GM19035 (cell line): ENCODE measurements around the gene RAD51.

Experiments
- ATAC-seq: cut with Tn5 transposase; IDR thresholded peaks from one replicate; pipeline ENCODE4 v1.9.1; 2021; ENCODE audit not compliant: unreplicated experiment

RAD51 gene

DNA sequence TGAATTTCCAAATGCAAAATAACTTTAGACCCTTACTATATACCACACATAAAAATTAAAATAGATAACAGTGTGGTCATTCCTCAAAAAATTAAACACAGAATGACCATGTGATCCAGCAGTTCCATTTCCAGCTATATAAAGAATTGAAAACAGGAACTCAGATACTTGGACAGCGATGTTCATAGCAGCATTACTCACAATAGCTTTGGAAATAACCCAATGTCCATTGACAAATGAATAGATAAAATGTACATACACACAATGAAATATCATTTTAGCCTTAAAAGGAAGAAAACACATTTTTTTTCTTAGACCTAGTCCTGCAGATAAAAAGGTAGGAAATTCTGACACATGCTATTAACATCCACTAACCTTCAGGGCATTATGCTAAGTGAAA is 26.7 kb downstream of the RAD51 start:
- ATAC-seq, result no peak

DNA sequence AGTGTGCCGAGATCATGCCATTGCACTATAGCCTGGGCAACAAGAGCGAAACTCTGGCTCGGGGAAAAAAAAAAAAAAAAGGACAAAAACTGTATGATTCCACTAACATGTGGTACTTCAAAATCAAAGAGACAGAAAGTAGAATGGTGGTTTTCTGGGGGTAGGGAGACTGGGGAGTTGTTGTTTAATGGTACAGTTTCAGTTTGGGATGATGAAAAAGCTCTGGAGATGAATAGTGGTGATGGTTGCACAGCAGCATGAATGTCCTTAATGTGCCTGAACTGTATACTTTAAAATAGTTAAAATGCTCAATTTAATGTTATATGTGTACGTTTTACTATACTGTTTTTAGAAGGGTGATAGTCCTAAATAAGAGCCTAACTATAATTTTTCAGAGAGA is 27.4 kb downstream of the RAD51 start:
- ATAC-seq, result no peak

DNA sequence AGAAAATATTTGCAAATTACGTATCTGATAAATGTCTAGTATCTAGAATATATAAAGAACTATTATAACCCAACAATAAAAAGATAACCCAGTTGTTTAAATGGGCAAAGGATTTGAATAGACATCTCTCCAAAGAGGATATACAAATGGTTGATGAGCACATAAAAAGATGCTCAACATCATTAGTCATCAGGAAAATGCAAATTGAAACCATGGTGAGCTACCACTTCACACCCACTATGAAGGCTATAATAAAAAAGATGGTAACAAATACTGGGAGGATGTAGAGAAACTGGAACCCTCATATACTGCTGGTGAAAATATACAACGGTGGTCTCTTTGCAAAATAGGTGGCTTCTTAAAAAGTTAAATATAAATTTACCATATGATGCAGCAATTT is 28.0 kb downstream of the RAD51 start:
- no peak for ATAC-seq

DNA sequence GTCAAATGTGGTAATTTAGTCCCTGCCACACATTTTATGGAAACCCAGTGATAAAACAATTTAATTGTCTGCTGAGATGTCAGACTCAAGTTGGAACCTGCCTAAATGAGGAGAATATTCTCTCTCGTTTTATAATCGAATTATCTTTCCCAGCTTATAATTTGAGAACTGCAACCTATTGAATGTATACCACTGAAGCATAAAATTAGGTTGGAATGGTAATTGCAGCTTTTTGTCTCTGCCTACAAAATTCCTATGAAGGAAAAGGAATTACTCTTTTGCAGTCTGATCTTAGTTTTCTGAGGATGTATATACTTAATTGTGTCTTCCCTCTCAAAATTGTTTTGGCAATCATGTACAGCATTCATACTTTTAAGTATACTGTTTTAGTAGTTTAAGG is 28.9 kb downstream of the RAD51 start:
- no peak for ATAC-seq

DNA sequence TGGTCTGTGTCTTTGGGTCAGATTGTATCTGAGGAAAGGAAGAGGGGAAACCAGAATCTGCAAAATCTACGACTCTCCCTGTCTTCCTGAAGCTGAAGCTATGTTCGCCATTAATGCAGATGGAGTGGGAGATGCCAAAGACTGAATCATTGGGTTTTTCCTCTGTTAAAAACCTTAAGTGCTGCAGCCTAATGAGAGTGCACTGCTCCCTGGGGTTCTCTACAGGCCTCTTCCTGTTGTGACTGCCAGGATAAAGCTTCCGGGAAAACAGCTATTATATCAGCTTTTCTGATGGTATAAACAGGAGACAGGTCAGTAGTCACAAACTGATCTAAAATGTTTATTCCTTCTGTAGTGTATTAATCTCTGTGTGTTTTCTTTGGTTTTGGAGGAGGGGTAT is 36.1 kb downstream of the RAD51 start:
- no peak for ATAC-seq

DNA sequence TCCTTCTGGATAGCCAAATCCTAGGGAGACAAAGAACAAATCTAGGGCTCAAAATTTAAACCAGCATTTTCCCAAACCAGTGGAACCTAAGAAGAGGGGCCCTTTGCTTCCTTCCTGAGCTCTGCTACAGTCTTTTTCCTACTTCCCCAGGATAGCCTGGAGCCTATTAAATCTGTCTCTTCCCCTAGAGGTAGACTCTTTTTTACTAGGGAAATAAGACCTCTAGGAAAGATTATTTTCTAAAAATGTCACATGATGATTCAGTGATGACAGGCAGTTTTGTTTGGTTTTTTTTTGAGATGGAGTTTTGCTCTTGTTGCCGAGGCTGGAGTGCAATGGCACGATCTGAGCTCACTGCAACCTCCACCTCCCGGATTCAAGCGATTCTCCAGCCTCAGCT is 41.6 kb downstream of the RAD51 start:
- no peak for ATAC-seq

DNA sequence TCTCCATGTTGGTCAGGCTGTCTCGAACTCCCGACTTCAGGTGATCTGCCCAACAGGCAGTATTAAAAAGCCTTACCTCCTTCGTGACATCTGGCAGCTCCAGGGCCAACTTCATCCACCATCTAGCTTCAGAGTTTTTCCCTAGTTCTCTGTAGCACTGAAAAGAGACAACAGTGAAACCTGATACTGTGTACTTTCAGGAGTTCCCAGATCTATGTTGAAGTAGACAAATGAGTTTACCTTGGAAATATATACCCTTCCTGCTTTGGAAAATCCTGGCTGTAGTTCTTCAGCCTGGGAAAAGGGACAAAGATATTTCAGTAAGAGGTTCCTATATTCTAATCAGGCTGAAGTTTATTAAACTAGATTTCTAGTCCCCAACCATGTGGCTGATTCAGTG is 42.1 kb downstream of the RAD51 start:
- ATAC-seq, result no peak

DNA sequence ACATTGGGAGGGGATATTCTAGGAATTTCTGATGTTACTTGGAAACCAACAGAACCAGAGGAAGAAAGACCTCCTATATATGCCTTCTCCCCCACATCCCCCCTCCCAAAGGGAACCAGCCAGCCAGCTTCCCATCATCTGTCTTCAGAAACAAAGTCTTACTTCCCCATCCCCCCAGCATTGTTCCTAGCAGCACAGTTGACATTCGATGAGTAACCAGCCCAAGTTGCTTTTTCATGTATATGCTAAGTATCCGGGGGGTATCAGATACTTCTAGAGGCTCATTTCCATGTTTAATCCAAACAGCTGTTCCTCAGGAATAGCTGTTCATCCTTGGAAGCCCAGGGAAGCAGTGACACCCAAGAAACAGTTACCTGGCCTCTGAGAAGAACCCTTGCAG is 44.1 kb downstream of the RAD51 start:
- no peak for ATAC-seq

DNA sequence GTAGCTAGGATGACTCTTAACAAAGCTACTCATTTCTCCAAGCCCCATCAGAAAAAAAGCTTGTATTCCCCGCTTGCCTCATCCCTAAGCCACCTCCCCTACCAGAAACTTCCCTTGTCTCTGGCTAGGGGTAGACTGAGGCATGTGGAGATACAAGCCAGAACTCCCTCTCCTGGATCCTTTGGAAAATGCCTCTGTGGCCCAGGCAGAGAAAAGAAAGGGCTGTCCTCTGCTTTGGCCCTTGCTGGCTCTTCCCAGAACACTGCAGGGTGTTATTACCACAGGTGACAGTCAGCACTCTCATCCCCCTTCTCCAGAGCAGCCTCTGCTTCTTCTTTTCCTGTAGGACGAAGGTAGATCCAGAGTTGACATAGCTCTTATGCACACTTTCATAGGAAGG is 44.9 kb downstream of the RAD51 start:
- no peak for ATAC-seq

DNA sequence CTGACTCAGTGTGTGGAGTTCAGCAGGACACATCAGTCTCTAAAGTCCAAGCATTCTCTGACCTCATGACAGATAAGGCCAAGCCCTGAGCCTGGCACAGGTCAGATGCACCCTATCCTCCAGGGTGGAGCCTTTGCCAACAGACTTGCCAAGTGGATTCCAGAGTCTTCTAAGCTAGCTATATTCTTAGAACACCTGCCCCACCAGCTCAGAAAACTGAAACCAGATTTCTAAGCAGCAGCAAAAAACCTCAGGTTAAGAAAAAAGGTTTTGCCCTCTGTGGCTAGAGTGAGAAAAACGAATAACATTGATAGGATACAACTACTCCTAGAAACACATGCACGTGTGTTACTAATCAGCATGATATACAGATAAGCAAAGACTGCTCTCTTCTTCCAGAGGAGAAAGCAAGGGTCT is 48.5 kb downstream of the RAD51 start:
- no peak for ATAC-seq

DNA sequence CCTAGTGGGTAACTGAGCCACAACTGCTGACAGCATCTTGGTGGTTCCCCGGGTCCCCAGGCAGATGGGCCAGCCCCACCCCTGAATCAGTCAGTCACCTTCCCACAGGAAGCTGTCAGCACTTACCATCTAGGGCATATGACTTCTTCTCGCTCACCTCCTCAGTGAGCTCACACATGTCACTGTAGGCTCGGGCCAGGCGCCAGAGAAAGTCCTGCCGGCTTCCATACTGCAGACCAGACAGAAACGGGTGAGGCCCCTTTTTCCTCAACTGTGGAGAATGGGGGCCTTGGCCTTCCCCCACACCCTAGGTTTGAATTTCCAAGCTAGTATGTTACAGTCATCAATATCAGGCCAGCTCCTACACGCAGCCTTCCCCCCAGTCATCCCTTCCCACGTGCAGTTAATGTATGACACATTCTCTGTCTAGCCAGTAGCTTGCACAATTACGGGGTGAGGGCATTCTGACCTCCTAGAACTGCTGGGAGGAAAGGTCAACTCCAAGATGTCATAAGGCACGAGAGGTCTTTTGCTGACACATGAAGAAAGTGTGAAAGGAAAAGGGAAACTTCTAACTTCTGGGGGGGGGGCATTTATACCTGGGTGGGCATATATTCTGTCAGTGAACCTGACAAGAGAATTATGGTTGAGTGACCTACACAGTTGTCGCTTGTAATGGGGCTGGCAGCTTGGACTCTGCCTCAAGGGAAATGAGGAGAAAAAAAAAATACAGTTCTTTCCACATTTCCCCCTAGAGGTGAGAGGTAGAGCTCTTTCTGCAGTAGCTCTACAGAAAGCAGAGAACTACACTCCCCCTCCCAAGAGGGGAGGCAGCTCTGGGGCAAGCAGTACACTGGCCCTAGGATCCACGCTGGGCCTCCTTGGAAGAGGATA is 49.2 kb downstream of the RAD51 start:
- no peak for ATAC-seq

DNA sequence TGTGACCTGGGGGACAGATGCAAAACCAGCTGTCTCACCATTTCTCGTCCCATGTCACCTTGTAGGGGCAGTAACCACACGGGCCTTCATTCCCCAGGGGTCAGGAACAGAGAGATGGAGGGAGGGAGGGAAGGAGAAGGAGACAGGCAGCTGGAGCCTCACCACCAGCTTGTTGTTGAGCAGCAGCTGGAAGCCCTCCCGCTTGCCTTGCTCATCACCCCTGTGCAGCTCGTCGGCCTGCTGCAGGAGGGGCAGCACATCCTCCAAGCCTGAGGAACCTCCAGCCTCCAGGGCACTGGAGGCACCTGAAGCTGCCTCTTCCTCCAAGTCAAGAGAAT is 49.8 kb downstream of the RAD51 start:
- ATAC-seq, result no peak

DNA sequence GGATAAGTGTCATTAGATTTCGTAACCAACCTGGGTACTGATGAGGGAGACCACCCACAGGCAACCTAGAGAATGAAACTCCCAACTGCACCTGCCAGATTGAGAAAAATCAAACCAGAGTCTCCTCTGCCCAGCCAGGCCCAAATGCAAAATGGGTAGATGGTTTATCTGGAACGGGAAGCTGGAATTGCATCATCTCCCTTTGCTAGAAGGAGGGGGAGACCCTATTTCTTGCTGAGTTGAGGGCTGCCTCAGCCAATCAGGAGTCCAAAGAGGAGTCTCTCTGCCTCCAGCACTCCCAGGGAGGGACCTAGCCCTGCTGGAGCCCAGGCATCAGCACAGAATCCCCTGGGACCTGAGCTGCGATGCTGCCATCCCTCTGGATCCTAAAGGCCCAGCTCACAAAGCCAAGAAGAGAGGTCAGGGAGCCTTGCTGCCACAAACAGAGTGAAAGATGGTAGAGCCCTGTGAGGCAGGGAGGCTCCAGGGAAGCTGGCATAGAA is 52.0 kb downstream of the RAD51 start:
- ATAC-seq, result no peak

DNA sequence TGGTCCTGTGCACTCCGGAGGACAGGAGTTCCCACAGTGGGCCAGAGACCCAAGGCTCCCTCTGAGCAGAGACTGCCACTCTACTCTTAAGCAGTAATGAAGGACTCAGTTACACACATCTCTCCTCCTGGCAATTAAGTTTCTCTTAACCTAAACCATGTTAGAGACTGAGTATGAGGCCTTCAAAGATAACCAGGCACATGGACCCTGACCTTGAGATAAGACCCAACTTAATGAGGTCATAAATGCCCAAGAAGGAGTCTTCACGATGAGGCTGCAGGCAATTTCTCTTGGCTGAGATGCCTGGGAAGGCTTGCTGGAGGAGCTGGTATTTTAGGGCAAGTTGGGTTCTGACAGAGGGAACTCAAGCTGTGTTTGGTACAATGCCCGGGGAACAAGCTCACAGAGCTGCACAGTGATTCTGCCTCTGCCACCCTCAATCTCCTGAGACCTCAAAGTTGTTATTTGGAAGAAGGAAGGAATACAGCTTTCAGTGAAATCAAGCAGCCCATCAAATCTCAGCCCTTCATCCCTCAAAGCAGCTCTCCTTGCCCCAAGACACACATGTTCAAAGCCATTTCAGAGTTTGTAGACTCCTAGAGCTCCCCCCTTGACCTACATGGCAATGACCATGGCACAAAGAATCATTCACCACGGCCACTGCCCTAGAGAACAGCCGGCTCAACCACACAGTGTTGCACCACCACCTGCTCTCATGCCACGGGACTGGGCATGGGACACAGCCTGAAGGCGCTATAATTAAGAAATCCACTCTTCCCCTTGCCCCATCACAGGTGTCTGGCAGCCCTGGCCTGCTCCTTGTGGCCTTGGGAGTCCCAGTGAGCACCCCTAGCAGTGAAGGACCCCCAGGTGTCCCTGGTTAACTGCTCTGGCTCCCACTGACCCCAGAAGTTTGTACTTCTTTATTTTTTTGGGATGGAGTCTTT is 53.0 kb downstream of the RAD51 start:
- ATAC-seq, result no peak

DNA sequence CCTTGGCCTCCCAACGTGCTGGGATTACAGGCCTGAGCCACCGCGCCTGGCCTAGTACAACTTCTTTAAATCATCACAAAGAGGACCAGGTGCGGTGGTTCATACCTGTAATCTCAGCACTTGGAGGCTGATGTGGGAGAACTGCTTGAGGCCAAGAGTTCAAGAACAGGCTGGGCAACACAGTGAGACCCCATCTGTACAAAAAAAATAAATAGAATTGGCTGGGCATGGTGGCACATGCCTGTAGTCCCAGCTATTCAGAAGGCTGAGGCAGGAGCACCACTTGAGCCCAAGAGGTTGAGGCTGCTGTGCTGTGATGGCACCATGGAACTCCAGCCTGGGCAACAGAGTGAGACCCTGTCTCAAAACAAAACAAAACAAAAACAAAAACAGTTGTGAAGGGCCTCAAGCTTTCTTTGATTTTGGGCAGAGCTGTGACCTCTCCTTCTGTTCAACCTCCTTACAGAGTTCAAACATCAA is 54.2 kb downstream of the RAD51 start:
- no peak for ATAC-seq

DNA sequence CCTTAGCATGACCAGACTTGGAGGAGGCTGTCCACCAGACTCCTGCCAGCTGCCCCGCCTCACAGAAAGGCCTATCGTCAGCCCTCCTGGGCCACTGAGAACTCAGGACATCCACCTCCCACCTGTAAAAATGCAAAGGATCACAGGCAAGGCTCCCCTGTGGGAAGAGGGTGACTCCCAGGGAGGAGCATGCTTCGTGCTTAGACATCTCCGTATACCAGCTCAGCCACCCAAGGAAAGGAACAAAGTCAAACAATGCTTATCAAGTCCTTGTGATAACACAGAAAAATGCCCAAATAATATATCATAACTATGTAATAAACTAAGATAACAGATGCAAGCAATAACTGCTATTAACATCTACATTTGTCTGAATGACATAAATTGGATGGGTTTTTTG is 55.9 kb downstream of the RAD51 start:
- ATAC-seq, result no peak

DNA sequence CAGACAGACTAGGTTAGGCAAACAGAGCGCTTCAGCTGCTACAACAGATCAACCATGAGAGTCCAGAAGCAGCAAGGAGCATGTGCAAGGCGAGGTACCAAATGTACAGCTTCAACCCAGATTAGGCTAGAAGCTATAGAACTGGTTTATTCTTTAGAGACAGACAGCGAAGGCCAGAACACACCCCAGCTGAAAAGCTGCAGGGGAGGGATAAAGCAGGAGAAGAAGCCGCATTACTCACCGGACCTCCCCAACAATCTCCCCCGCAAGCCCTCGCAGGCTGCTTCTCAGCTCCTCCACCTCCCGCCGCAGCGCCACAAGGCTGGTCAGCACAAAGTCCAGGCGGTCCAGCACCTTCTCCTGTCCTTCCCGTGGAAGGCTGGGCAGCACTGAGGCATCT is 56.8 kb downstream of the RAD51 start:
- no peak for ATAC-seq

DNA sequence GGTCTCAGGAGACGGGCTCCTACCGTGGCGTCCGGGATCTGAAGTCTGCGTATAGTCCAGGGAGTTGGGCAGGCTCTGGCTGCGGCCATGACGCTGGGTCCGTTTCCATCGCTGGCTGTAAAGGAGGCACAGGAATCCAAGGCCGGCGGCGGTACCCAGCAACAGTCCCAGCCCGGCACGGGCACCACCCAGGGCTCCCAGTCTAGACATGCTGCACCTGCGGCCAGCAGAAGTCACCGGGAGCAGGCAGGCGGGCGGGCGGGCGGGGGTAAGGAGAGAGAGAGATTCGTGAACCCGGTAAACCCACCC is 59.6 kb downstream of the RAD51 start:
- peak; percentile 13 for ATAC-seq

DNA sequence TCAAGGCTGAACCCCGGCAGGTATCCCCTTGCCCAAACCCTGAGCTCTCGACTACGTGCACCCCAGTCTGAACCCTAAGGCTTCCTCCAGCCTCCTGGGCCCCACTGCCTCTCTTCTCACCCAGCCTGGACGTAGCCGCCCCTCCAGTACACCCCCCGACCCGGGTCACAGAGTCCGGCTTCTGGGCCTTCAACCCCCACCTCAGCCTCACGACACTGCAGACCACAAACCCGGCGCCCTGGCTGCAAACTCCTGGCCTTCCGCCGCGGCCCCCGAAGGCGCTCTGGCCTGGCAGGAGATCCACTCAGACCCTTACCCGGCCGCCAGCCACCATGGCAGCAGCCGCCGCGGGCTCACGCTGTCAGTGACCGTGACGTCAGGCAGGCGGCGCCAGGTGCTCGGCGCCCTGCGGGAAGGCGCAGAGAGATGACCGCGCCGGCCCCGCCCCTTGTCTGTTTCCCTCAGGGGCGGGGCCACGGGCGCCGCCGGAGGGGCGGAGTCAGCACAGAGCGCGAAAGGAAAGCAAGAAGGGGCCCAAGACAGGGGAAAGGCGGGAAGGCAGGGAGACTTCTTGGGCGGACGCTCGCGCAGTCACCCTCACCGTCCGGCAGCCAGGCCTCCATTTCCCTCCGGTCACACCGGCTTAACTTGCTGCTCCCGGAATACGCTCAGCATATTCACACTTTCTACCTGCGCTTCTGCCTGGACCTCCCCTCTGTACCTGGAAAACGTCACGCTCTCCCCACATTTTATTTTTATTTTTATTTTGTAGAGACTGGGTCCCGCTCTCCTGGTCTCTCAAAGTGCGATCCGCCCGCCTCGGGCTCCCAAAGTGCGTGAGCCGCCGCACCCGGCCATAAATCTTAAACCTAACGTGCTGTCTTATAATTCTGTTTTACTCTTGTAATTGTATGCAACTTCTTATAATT is 60.2 kb downstream of the RAD51 start, which contains the start of gene RMDN3:
Gene RMDN3 (minus strand): TSS at position 372 of the 929 bp plus-strand sequence. CDS start 471 bp downstream, outside the sequence.
- ATAC-seq, result peak; percentile 86

DNA sequence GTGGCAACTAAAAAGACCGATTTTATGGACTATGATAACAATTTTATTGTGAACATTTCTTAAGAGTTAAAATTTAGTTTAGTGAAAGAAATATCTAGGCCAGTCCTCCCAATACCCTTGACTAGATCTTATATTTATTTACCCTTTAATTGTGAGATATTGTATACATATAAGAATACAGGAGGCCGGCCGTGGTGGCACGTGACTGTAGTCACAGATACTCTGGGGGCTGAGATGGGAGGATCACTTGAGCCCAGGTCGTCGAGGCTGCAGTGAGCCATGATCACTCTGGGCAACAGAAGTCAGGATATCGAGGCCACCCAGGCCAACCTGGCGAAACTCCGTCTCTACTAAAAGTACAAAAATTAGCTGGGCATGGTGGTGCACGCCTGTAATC is 60.8 kb downstream of the RAD51 start:
- no peak for ATAC-seq

DNA sequence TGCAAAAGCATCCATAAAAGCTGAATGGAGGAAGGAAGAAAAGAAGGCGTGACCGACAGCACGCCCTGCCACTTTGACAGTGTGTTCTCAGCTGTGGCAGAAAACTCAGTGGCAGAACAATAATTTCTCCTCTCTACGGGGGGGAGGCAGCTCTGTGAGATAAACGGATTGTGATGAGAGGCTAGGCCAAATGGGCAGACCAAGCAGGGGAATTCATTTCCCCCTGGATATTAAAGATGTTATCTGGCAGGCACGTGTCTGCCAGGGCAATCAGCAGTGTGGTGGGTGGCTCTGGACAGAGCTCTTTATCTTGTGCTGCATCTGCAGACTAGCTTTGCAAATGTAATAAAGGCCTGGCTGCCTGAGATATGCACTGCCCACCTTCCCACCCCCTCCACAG is 62.0 kb downstream of the RAD51 start:
- ATAC-seq, result no peak
